Spleen (tissue), 11 donors: ENCODE results near the gene FBXO34. TPM values are rescaled to one million over a fixed set of nuclear protein-coding genes. Genes with fewer than 3 reads are reported as not detected.

ENCODE experiments used
- DNase-seq: peaks from one replicate; pipeline ENCODE4 v3.0.0-alpha.2; 2020
- H3K27ac ChIP-seq, 8 donors: fragments of 200-600 bp; sonication (generic) in 7 of 8; 1 replicate in 4 of 8; 2 replicates in 4 of 8; pipeline versions ENCODE4 v1.5.0 to v1.8.0; 2016 to 2021; ENCODE audit warnings: inconsistent platforms in 4 of 8, mild to moderate bottlenecking in 4 of 8, moderate library complexity in 1 of 8
- H3K27me3 ChIP-seq, 7 donors: fragments of 200-600 bp; sonication (generic) in 6 of 7; replicated peaks in 1 of 7; 1 replicate in 4 of 7; 2 replicates in 3 of 7; pipeline versions ENCODE4 v1.5.0 to v1.8.0; 2016 to 2021; ENCODE audit warnings: inconsistent platforms in 3 of 7, mild to moderate bottlenecking in 1 of 7
- H3K36me3 ChIP-seq, 6 donors: fragments of 200-600 bp; sonication (generic) in 5 of 6; 1 replicate in 4 of 6; 2 replicates in 2 of 6; pipeline versions ENCODE4 v1.5.0 to v1.8.0; 2016 to 2021; ENCODE audit warnings: inconsistent platforms in 2 of 6
- H3K4me1 ChIP-seq, 6 donors: fragments of 200-600 bp; sonication (generic) in 5 of 6; 1 replicate in 3 of 6; 2 replicates in 3 of 6; pipeline versions ENCODE4 v1.5.0 to v1.8.0; 2016 to 2021; ENCODE audit warnings: inconsistent platforms in 3 of 6
- H3K4me3 ChIP-seq, 8 donors: fragments of 200-600 bp; sonication (generic) in 7 of 8; 1 replicate in 4 of 8; 2 replicates in 4 of 8; pipeline versions ENCODE4 v1.5.0 to v1.8.0; 2016 to 2021; ENCODE audit warnings: inconsistent platforms in 4 of 8, mild to moderate bottlenecking in 4 of 8, moderate library complexity in 2 of 8
- H3K9me3 ChIP-seq, 8 donors: fragments of 200-600 bp; sonication (generic) in 7 of 8; 1 replicate in 4 of 8; 2 replicates in 4 of 8; pipeline versions ENCODE4 v1.5.0 to v1.8.0; 2016 to 2021; ENCODE audit warnings: inconsistent platforms in 4 of 8
- POLR2A ChIP-seq, 3 donors: fragments of 450-650 bp; IDR thresholded peaks; one replicate each; pipeline ENCODE4 v1.5.1; 2017; ENCODE audit warnings: antibody characterized with exemption in 3 of 3, mild to moderate bottlenecking in 1 of 3
- POLR2AphosphoS5 ChIP-seq, 3 donors: sonication (generic); formaldehyde crosslinking; IDR thresholded peaks; one replicate each; pipeline ENCODE4 v1.5.1; 2017; ENCODE audit warnings: antibody characterized with exemption in 3 of 3
- WGBS, 5 donors: extraction: QIAGEN DNeasy Blood & Tissue Kit in 3 of 5; methylation state at CpG; one replicate each; pipeline versions ENCODE4 v1.1.5 to v1.1.7; 2013 to 2018; 5-methylcytosine and 5-hydroxymethylcytosine counted together
- intact Hi-C: fragments of 100-400 bp; cut with DNase I; formaldehyde crosslinking; loops from one replicate; pipeline ENCODE4 v1.15.0; 2023; ENCODE audit warnings: low total_unique reads
- polyA plus RNA-seq, 3 donors: library from polyadenylated mRNA; stranded (reverse); fragments of 200-250 nt; gene quantifications; one replicate each; pipeline ENCODE4 v1.2.1, GENCODE V29; 2013
- total RNA-seq, 7 donors: library from RNA; depleted of rRNA in 3 of 7; stranded (reverse); fragments of >200 nt in 3 of 7; fragmentation: NEBNext Ultra II Directional in 4 of 7; extraction: Animal tissue kit (Norgen Biotek cat#: 25700) in 4 of 7; gene quantifications; one replicate each; pipeline versions ENCODE4 v1.1.0 to v1.2.1, GENCODE V29; 2016 to 2021
- TF ChIP-seq, protein P1 (sequence below), 11 experiments: fragments of 200-600 bp in 7 of 11; fragments of 450-650 bp in 4 of 11; sonication (generic) in 4 of 11; IDR thresholded peaks in 8 of 11; conservative IDR thresholded peaks in 3 of 11; 1 replicate in 7 of 11; 2 replicates in 4 of 11; pipeline versions ENCODE4 v1.4.0 to v1.8.0; 2016 to 2021; ENCODE audit warnings: antibody characterized with exemption in 11 of 11, inconsistent platforms in 4 of 11, mild to moderate bottlenecking in 1 of 11
- donor health status: healthy with polysubstance abuse.
- donor health status: DM: no; HTN: no; CAD: no; lungs with moderate emphysema.
- donor health status: DM: no; HTN: no; CAD: no.
- donor health status: Bipolar disorder and iron deficiency.
- donor health status: healthy.
- donor health status: DM: no; HTN: no; CAD: no.
- donor health status: DM: yes; HTN: yes; CAD: no.

The FBXO34 gene
- total and polyA plus RNA-seq, 10 donors = 5.8 to 46.0 (median 26.7) TPM

- intact Hi-C loops = no loop called here
- TF ChIP-seq, protein P1, sequence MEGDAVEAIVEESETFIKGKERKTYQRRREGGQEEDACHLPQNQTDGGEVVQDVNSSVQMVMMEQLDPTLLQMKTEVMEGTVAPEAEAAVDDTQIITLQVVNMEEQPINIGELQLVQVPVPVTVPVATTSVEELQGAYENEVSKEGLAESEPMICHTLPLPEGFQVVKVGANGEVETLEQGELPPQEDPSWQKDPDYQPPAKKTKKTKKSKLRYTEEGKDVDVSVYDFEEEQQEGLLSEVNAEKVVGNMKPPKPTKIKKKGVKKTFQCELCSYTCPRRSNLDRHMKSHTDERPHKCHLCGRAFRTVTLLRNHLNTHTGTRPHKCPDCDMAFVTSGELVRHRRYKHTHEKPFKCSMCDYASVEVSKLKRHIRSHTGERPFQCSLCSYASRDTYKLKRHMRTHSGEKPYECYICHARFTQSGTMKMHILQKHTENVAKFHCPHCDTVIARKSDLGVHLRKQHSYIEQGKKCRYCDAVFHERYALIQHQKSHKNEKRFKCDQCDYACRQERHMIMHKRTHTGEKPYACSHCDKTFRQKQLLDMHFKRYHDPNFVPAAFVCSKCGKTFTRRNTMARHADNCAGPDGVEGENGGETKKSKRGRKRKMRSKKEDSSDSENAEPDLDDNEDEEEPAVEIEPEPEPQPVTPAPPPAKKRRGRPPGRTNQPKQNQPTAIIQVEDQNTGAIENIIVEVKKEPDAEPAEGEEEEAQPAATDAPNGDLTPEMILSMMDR (IDR thresholded peaks at IDR 0.05 in 8 of 11, conservative IDR thresholded peaks at IDR 0.05 in 3 of 11) = no peak
- TF ChIP-seq POLR2A (IDR thresholded peaks at IDR 0.05) = no peak
- no peak for TF ChIP-seq POLR2AphosphoS5 (IDR thresholded peaks at IDR 0.05)
- Histone ChIP-seq H3K36me3 (peaks cover 0 to 5% (median 0%) of the 10 kb centered on the region in 6 donors), H3K9me3 (no peaks in the 10 kb centered on the region), H3K27me3 (no peaks in the 10 kb centered on the region), H3K4me1 (peaks cover 33 to 76% (median 57%) of the 10 kb centered on the region in 6 donors), H3K4me3 (peak overlapping the region in 3 of 8 donors; percentile 9 to 85 (median 77)), H3K27ac (peak overlapping the region in 4 of 8 donors; percentile 92 to 97 (median 96))
- WGBS, 5 donors = 38 to 62% (median 45%) methylated on average over 3 of the region's 3 CpGs
- DNase-seq = no peak
Measured at GRCh38 chr14:55274146-55274545, 2.9 kb downstream of the FBXO34 start.

- Histone ChIP-seq H3K4me1 (peaks cover 33 to 82% (median 61%) of the 10 kb centered on the region in 6 donors), H3K9me3 (no peaks in the 10 kb centered on the region), H3K36me3 (peaks cover 0 to 6% (median 0%) of the 10 kb centered on the region in 6 donors), H3K4me3 (no peak overlapping the region), H3K27ac (no peak overlapping the region), H3K27me3 (no peaks in the 10 kb centered on the region)
- intact Hi-C loops = no loop called here
- DNase-seq = no peak
- WGBS, 5 donors = 26 to 64% (median 55%) methylated on average over 1 of the region's 1 CpG
- TF ChIP-seq POLR2AphosphoS5 (IDR thresholded peaks at IDR 0.05) (no peak), POLR2A (IDR thresholded peaks at IDR 0.05) (no peak)
- TF ChIP-seq, protein P1 (IDR thresholded peaks at IDR 0.05 in 8 of 11, conservative IDR thresholded peaks at IDR 0.05 in 3 of 11) = no peak
Measured at GRCh38 chr14:55274751-55275150, 3.5 kb downstream of the FBXO34 start.

DNA sequence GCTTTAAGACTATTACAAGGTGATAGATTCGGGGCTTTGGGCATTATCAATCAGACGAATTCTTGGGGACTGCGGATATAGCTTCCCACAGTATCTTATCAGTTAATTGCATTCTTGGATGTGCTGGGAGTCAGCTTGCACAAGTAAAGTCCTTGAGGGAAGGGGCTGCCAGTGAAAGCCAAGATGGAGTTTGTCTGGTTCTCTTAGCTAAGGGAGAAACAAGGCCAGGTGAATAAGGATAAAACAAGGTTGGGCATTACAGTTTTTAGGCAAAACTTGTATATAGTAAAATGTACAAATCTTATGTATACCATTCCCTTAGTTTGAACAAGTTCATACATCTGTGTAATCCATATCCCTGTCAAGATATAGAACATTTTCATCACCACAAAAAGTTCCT is 5.5 kb downstream of the FBXO34 start:
- peaks cover 33 to 77% (median 64%) of the 10 kb centered on the region in 6 donors for H3K4me1 ChIP-seq
- H3K4me3 ChIP-seq = no peak overlapping the region
- H3K9me3 ChIP-seq = no peaks in the 10 kb centered on the region
- H3K36me3 ChIP-seq = peaks cover 0 to 6% (median 0%) of the 10 kb centered on the region in 6 donors
- intact Hi-C loops = no loop called here
- H3K27ac ChIP-seq = no peak overlapping the region
- 86 to 94% (median 90%) methylated on average over 3 of the region's 3 CpGs for WGBS, 5 donors
- no peak for DNase-seq
- no peaks in the 10 kb centered on the region for H3K27me3 ChIP-seq
- TF ChIP-seq POLR2A (IDR thresholded peaks at IDR 0.05) = no peak
- TF ChIP-seq, protein P1 (IDR thresholded peaks at IDR 0.05 in 8 of 11, conservative IDR thresholded peaks at IDR 0.05 in 3 of 11) = no peak
- no peak for TF ChIP-seq POLR2AphosphoS5 (IDR thresholded peaks at IDR 0.05)

- Histone ChIP-seq H3K27ac (peak overlapping the region in 5 of 8 donors; percentile 28 to 69 (median 46)), H3K36me3 (peaks cover 0 to 13% (median 0%) of the 10 kb centered on the region in 6 donors), H3K9me3 (no peaks in the 10 kb centered on the region), H3K4me3 (peak overlapping the region in 1 of 8 donors; percentile 11), H3K27me3 (no peaks in the 10 kb centered on the region), H3K4me1 (peaks cover 23 to 65% (median 54%) of the 10 kb centered on the region in 6 donors)
- TF ChIP-seq, protein P1 (IDR thresholded peaks at IDR 0.05 in 8 of 11, conservative IDR thresholded peaks at IDR 0.05 in 3 of 11) = no peak
- no peak for TF ChIP-seq POLR2A (IDR thresholded peaks at IDR 0.05)
- no peak for TF ChIP-seq POLR2AphosphoS5 (IDR thresholded peaks at IDR 0.05)
- DNase-seq = no peak
- intact Hi-C loops = no loop called here
- 32 to 50% (median 45%) methylated on average over 6 of the region's 6 CpGs for WGBS, 5 donors
Measured at GRCh38 chr14:55277972-55278740, 6.9 kb downstream of the FBXO34 start.
